Adrenal gland (tissue), 12 donors: ENCODE measurements around the gene TOPAZ1. TPM values are rescaled to one million over a fixed set of nuclear protein-coding genes. Genes with fewer than 3 reads are reported as not detected.

Experiments used
- DNase-seq, 7 donors: peaks; one replicate each; pipeline ENCODE4 v3.0.0-alpha.2; 2019 to 2020
- H3K27ac ChIP-seq, 5 donors: fragments of 200-600 bp; sonication (generic) in 4 of 5; 1 replicate in 3 of 5; 2 replicates in 2 of 5; pipeline versions ENCODE4 v1.5.1 to v1.8.0; 2016 to 2020; ENCODE audit warnings: mild to moderate bottlenecking in 1 of 5
- H3K27me3 ChIP-seq: fragments of 200-600 bp; 2 replicates; pipeline ENCODE4 v1.8.0; 2021
- H3K36me3 ChIP-seq, 2 donors: fragments of 200-600 bp; replicated peaks in 1 of 2; 1 replicate in 1 of 2; 2 replicates in 1 of 2; pipeline versions ENCODE4 v1.5.1 to v1.8.0; 2018 to 2022
- H3K4me1 ChIP-seq, 2 donors: fragments of 200-600 bp; replicated peaks in 1 of 2; 1 replicate in 1 of 2; 2 replicates in 1 of 2; pipeline versions ENCODE4 v1.5.1 to v1.8.0; 2018 to 2021
- H3K4me3 ChIP-seq, 4 donors: fragments of 200-600 bp; sonication (generic) in 3 of 4; one replicate each; pipeline ENCODE4 v1.5.1; 2016 to 2018
- H3K9me3 ChIP-seq, 3 donors: fragments of 200-600 bp; sonication (generic) in 1 of 3; replicated peaks in 1 of 3; 1 replicate in 2 of 3; 2 replicates in 1 of 3; pipeline versions ENCODE4 v1.5.1 to v1.8.0; 2016 to 2021
- CTCF ChIP-seq, 6 experiments: fragments of 450-650 bp in 4 of 6; fragments of 200-600 bp in 2 of 6; sonication (generic) in 1 of 6; IDR thresholded peaks; 1 replicate in 5 of 6; 2 replicates in 1 of 6; pipeline versions ENCODE4 v1.5.1 to v1.8.0; 2016 to 2021; ENCODE audit warnings: antibody characterized with exemption in 6 of 6, mild to moderate bottlenecking in 2 of 6, moderate library complexity in 1 of 6
- POLR2A ChIP-seq, 2 donors: fragments of 450-650 bp; IDR thresholded peaks; one replicate each; pipeline ENCODE4 v1.6.1; 2017; ENCODE audit warnings: antibody characterized with exemption in 2 of 2, mild to moderate bottlenecking in 2 of 2, moderate library complexity in 1 of 2
- WGBS, 4 donors: extraction: QIAGEN DNeasy Blood & Tissue Kit in 2 of 4; methylation state at CpG; one replicate each; pipeline versions ENCODE4 v1.1.5 to v1.1.7; 2013 to 2017; 5-methylcytosine and 5-hydroxymethylcytosine counted together
- intact Hi-C, 2 donors: fragments of 100-400 bp; cut with DNase I; formaldehyde crosslinking; loops; one replicate each; pipeline versions ENCODE4 v1.14.1 to v1.15.0; 2022 to 2023
- polyA plus RNA-seq, 3 donors: library from polyadenylated mRNA; stranded (reverse); fragments of 200-250 nt in 2 of 3; fragments of 350-450 nt in 1 of 3; fragmentation: Illumina TruSeq in 1 of 3; extraction: RNeasy Lipid Tissue Mini Kit (QIAGEN cat#74804) in 1 of 3; gene quantifications; one replicate each; pipeline ENCODE4 v1.2.3, GENCODE V29; 2013 to 2014
- total RNA-seq, 9 donors: library from RNA; depleted of rRNA in 4 of 9; stranded (reverse); fragments of >200 nt in 4 of 9; fragments of 120-200 nt in 1 of 9; fragmentation: NEBNext Ultra II Directional in 1 of 9; extraction: Animal tissue kit (Norgen Biotek cat#: 25700) in 1 of 9; gene quantifications; one replicate each; pipeline versions ENCODE4 v1.1.0 to v1.2.4, GENCODE V29; 2013 to 2023
- donor health status: healthy with polysubstance abuse.
- donor health status: Bipolar disorder and iron deficiency.
- donor health status: DM: yes; HTN: yes; CAD: no.
- donor health status: DM: no; HTN: no; CAD: no.
- donor health status: DM: no; HTN: no; CAD: no.
- donor health status: DM: yes; HTN: yes; CAD: no.

Gene TOPAZ1
- total and polyA plus RNA-seq, 12 donors, result not detected

DNA sequence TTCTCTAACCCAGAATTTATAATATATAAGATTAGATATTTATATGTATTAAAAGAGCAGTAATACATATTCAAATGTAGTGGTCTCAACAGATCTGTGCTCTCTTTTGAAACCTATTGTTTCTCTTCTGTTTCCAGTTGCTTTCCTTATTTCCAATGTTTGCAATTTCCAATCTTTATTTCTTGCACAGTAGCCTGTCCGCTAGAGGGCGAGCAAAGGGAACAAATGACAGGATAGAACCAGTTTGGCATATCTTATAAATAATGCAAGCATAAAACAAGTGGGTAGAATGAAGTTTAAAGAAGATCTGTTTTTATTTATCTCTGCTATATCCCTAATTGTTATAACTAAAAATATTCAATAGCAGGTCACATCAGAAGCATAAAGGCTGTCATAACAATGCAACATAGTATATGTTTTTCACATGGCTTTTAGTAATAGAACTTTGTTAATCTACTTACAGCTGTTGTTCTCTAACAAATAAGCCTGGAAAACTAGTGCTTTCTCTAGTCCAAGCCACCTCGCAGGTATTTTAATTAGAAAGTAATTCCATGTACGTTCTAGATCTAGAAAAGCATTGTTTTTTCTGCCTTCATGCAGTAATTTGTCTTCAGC, 81.8 kb downstream of the TOPAZ1 start:
- Histone ChIP-seq H3K27ac (no peak overlapping the region), H3K9me3 (no peaks in the 10 kb centered on the region), H3K4me3 (no peak overlapping the region), H3K4me1 (no peaks in the 10 kb centered on the region), H3K27me3 (no peaks in the 10 kb centered on the region), H3K36me3 (no peaks in the 10 kb centered on the region)
- TF ChIP-seq CTCF (IDR thresholded peaks at IDR 0.05) (peak; percentile 70 to 91 (median 81)), POLR2A (IDR thresholded peaks at IDR 0.05) (no peak)
- 1 to 6% (median 4%) methylated on average over 4 of the region's 4 CpGs for WGBS, 4 donors
- intact Hi-C loops, result loop anchor here in 1 of 2 donors (10.0 kb wide), 2 partner anchors 151 to 191 kb away; partner anchors contain the start of gene ZNF445
- DNase-seq, result peak; percentile 63 to 91 (median 72)

GRCh38 chr3:44324584-44324983, 82.9 kb downstream of the TOPAZ1 start:
- Histone ChIP-seq H3K27ac (no peak overlapping the region), H3K4me1 (no peaks in the 10 kb centered on the region), H3K36me3 (no peaks in the 10 kb centered on the region), H3K4me3 (no peak overlapping the region), H3K27me3 (no peaks in the 10 kb centered on the region), H3K9me3 (no peaks in the 10 kb centered on the region)
- intact Hi-C loops, result loop anchor here in 1 of 2 donors (10.0 kb wide), 2 partner anchors 150 to 190 kb away; partner anchors contain the start of gene ZNF445
- TF ChIP-seq CTCF (IDR thresholded peaks at IDR 0.05), result no peak
- no peak for TF ChIP-seq POLR2A (IDR thresholded peaks at IDR 0.05)
- DNase-seq, result no peak

DNA sequence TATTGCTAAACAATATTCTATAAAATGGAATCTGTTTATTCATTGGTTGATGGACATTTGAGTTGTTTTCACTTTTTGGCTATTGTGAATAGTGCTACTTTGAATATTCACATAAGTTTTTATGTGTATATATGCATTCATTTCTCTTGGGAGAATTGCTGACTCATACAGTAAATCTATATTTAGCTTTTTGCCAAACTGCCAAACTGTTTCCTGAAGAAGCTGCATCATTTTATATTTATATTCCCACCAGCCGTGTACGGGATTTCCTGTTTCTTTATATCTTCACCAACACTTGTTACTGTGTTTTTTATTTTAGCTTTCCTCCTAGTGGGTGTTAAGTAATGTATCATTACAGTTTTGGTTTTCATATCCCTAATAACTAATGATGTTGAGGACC, 84.3 kb downstream of the TOPAZ1 start:
- no peaks in the 10 kb centered on the region for H3K9me3 ChIP-seq
- no peaks in the 10 kb centered on the region for H3K4me1 ChIP-seq
- no peak for DNase-seq
- TF ChIP-seq POLR2A (IDR thresholded peaks at IDR 0.05) (no peak), CTCF (IDR thresholded peaks at IDR 0.05) (no peak)
- H3K27me3 ChIP-seq, result no peaks in the 10 kb centered on the region
- 24 to 29% (median 28%) methylated on average over 2 of the region's 2 CpGs for WGBS, 4 donors
- no peaks in the 10 kb centered on the region for H3K36me3 ChIP-seq
- no peak overlapping the region for H3K27ac ChIP-seq
- intact Hi-C loops, result loop anchor here in 1 of 2 donors (10.0 kb wide), 2 partner anchors 149 to 189 kb away; partner anchors contain the start of gene ZNF445
- no peak overlapping the region for H3K4me3 ChIP-seq

DNA sequence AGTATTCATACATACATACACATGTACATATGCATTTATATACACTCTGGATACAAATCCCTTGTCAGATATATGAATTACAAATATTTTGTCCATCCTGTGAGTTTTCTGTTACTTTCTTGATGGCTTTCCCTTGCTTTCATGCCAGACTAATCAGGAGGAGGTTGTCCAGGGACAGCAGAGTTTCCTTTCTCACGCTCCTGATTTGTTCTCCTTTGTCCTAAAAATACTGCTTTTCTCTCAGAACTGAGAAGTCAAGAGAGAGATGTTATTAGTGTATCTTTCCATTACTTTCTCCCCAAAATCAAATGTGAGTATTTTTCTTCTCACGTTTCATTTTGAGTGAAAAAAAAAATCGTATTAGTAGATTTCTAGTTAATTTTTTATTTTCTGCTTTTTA, 84.8 kb downstream of the TOPAZ1 start:
- intact Hi-C loops, result loop anchor here in 1 of 2 donors (10.0 kb wide), 2 partner anchors 148 to 188 kb away; partner anchors contain the start of gene ZNF445

More for the DNA sequence above, 84.8 kb downstream of the TOPAZ1 start:
- no peaks in the 10 kb centered on the region for H3K27me3 ChIP-seq
- WGBS, 4 donors, result 69 to 76% (median 72%) methylated on average over 3 of the region's 3 CpGs
- TF ChIP-seq CTCF (IDR thresholded peaks at IDR 0.05), result no peak
- no peak for TF ChIP-seq POLR2A (IDR thresholded peaks at IDR 0.05)
- no peak for DNase-seq
- no peak overlapping the region for H3K27ac ChIP-seq
- H3K4me3 ChIP-seq, result no peak overlapping the region
- no peaks in the 10 kb centered on the region for H3K9me3 ChIP-seq
- no peaks in the 10 kb centered on the region for H3K36me3 ChIP-seq
- H3K4me1 ChIP-seq, result no peaks in the 10 kb centered on the region
